OCI-LY1 (cell line): ENCODE measurements around the gene TEAD4.

Experiments
- CTCF ChIP-seq: fragments of 200-600 bp; sonication (generic), shearing (Covaris generic); IDR thresholded peaks from 2 replicates; pipeline ENCODE4 v1.5.1; 2017; ENCODE audit warnings: mild to moderate bottlenecking, antibody characterized with exemption, low read length, moderate library complexity, mixed read lengths
- EZH2 ChIP-seq: fragments of 200-600 bp; sonication (generic), shearing (Covaris generic); IDR thresholded peaks from 2 replicates; pipeline ENCODE4 v1.8.0; 2017; ENCODE audit warnings: borderline replicate concordance, mixed run types, mild to moderate bottlenecking, antibody characterized with exemption, low read length, moderate library complexity, mixed read lengths

- TF ChIP-seq CTCF (no peak), EZH2 (no peak)
Observed at GRCh38 chr12:2959192-2959504, at the start of gene TEAD4.
